Neural cell (in vitro differentiated cells): ENCODE results near the gene PODXL2. TPM values are rescaled to one million over a fixed set of nuclear protein-coding genes. Genes with fewer than 3 reads are reported as not detected.
"Not testable (repeated sequence)": the region's sequence is repeated elsewhere in the genome, so short reads cannot be mapped to it uniquely, and the experiment has no call there.

Experiments used
- H2AFZ ChIP-seq: fragments of 200-600, 300-800 bp; sonication (generic), shearing (Covaris generic); 2 replicates; pipeline ENCODE4 v1.6.0; 2014; ENCODE audit warnings: low read depth, mild to moderate bottlenecking, antibody characterized with exemption, low read length, moderate library complexity
- H3F3A ChIP-seq: fragments of 200-600 bp; shearing (Covaris generic); 2 replicates; pipeline ENCODE4 v1.6.1; 2016; ENCODE audit warnings: mild to moderate bottlenecking, moderate library complexity, mixed read lengths, antibody characterized with exemption, low read length; ENCODE audit not compliant: insufficient read depth, poor library complexity, severe bottlenecking
- H3K27ac ChIP-seq: fragments of 200-600, 300-800 bp; sonication (generic), shearing (Covaris generic); 2 replicates; pipeline ENCODE4 v1.5.1; 2014; ENCODE audit warnings: mild to moderate bottlenecking, low read length, moderate library complexity
- H3K27me3 ChIP-seq: fragments of 300-800, 200-600 bp; sonication (generic), shearing (Covaris generic); 2 replicates; pipeline ENCODE4 v1.6.0; 2014; ENCODE audit warnings: mild to moderate bottlenecking, low read depth, low read length, moderate library complexity; ENCODE audit not compliant: insufficient read depth
- H3K36me3 ChIP-seq: fragments of 300-800, 200-600 bp; sonication (generic), shearing (Covaris generic); 2 replicates; pipeline ENCODE4 v1.5.1; 2014; ENCODE audit warnings: mild to moderate bottlenecking, antibody characterized with exemption, low read length, moderate library complexity; ENCODE audit not compliant: insufficient read depth
- H3K4me2 ChIP-seq: fragments of 300-800, 200-600 bp; sonication (generic), shearing (Covaris generic); 2 replicates; pipeline ENCODE4 v1.6.0; 2014; ENCODE audit warnings: mild to moderate bottlenecking, low read length
- H3K4me3 ChIP-seq: fragments of 300-800, 200-600 bp; sonication (generic), shearing (Covaris generic); 2 replicates; pipeline ENCODE4 v1.5.1; 2014; ENCODE audit warnings: mild to moderate bottlenecking, low read length, moderate library complexity
- H3K79me2 ChIP-seq: fragments of 200-600 bp; shearing (Covaris generic); replicated peaks from 2 replicates; pipeline ENCODE4 v1.6.0; 2014; ENCODE audit warnings: mild to moderate bottlenecking, low read length, moderate library complexity; ENCODE audit not compliant: insufficient read depth
- H3K9ac ChIP-seq: fragments of 300-800, 200-600 bp; sonication (generic), shearing (Covaris generic); 2 replicates; pipeline ENCODE4 v1.6.1; 2016; ENCODE audit warnings: mild to moderate bottlenecking, low read length, mixed read lengths
- H3K9me2 ChIP-seq: fragments of 200-600 bp; shearing (Covaris generic); 2 replicates; pipeline ENCODE4 v1.6.1; 2016; ENCODE audit warnings: mild to moderate bottlenecking, low read length, mixed read lengths; ENCODE audit not compliant: insufficient read depth
- H3K9me3 ChIP-seq: fragments of 200-600, 300-800 bp; sonication (generic), shearing (Covaris generic); 2 replicates; pipeline ENCODE4 v1.6.1; 2016; ENCODE audit warnings: mild to moderate bottlenecking, mixed run types, low read length, moderate library complexity, mixed read lengths
- H4K20me1 ChIP-seq: fragments of 200-600 bp; shearing (Covaris generic); 2 replicates; pipeline ENCODE4 v1.6.1; 2016; ENCODE audit warnings: mild to moderate bottlenecking, mixed run types; ENCODE audit not compliant: insufficient read depth
- CTCF ChIP-seq: fragments of 450-650 bp; IDR thresholded peaks from 2 replicates; pipeline ENCODE4 v1.5.1; 2014; ENCODE audit warnings: antibody characterized with exemption, mild to moderate bottlenecking, moderate library complexity; ENCODE audit not compliant: poor library complexity, severe bottlenecking
- EP300 ChIP-seq: fragments of 450-650 bp; conservative IDR thresholded peaks from 2 replicates; pipeline ENCODE4 v1.6.1; 2014; ENCODE audit warnings: antibody characterized with exemption, mild to moderate bottlenecking, moderate library complexity; ENCODE audit not compliant: poor library complexity, severe bottlenecking
- EZH2 ChIP-seq: fragments of 200-600, 300-800 bp; shearing (Covaris generic), sonication (generic); IDR thresholded peaks from 2 replicates; pipeline ENCODE4 v1.6.1; 2014; ENCODE audit warnings: antibody characterized with exemption, low read length, borderline replicate concordance, mild to moderate bottlenecking; ENCODE audit not compliant: insufficient read depth, poor library complexity, severe bottlenecking
- MXI1 ChIP-seq: fragments of 450-650 bp; conservative IDR thresholded peaks from 2 replicates; pipeline ENCODE4 v1.6.1; 2014; ENCODE audit warnings: antibody characterized with exemption, mild to moderate bottlenecking; ENCODE audit not compliant: poor library complexity, severe bottlenecking
- POLR2AphosphoS5 ChIP-seq: IDR thresholded peaks from 2 replicates; pipeline ENCODE4 v1.6.1; 2012
- RAD21 ChIP-seq: fragments of 450-650 bp; conservative IDR thresholded peaks from 2 replicates; pipeline ENCODE4 v1.6.1; 2014; ENCODE audit warnings: antibody characterized with exemption, mild to moderate bottlenecking, moderate library complexity
- REST ChIP-seq: IDR thresholded peaks from 2 replicates; pipeline ENCODE4 v1.6.1; 2012; ENCODE audit warnings: borderline replicate concordance
- SMC3 ChIP-seq: fragments of 450-650 bp; conservative IDR thresholded peaks from 2 replicates; pipeline ENCODE4 v1.6.1; 2014; ENCODE audit warnings: antibody characterized with exemption, mild to moderate bottlenecking, moderate library complexity; ENCODE audit not compliant: poor library complexity
- TAF1 ChIP-seq: IDR thresholded peaks from 2 replicates; pipeline ENCODE4 v1.6.1; 2012; ENCODE audit warnings: low read depth
- polyA plus RNA-seq: library from polyadenylated mRNA; depleted of rRNA; stranded (reverse); fragments of >200 nt; gene quantifications from 2 replicates; pipeline ENCODE4 v1.2.3, GENCODE V29; 2014

Gene PODXL2
- polyA plus RNA-seq, 1 donor from 2014 or later = 266 TPM

GRCh38 chr3:127701280-127701911, 72.4 kb downstream of the PODXL2 start:
- H3K27ac ChIP-seq = no peak overlapping the region
- H3K4me3 ChIP-seq = no peak overlapping the region
- no peaks in the 10 kb centered on the region for H3K36me3 ChIP-seq
- H3K4me2 ChIP-seq = no peak overlapping the region
- no peaks in the 10 kb centered on the region for H3K9me2 ChIP-seq
- H3K79me2 ChIP-seq = no peaks in the 10 kb centered on the region
- TF ChIP-seq CTCF = no peak
- no peak for TF ChIP-seq MXI1
- TF ChIP-seq REST = no peak
- TF ChIP-seq EZH2 = no peak
- no peak for TF ChIP-seq TAF1
- TF ChIP-seq POLR2AphosphoS5 = no peak
- no peak for TF ChIP-seq EP300
- no peak for TF ChIP-seq RAD21
- no peak for TF ChIP-seq SMC3
- no peaks in the 10 kb centered on the region for H3F3A ChIP-seq
- no peaks in the 10 kb centered on the region for H3K27me3 ChIP-seq
- no peaks in the 10 kb centered on the region for H3K9me3 ChIP-seq
- H3K9ac ChIP-seq = no peak overlapping the region
- H2AFZ ChIP-seq = no peak overlapping the region
- no peaks in the 10 kb centered on the region for H4K20me1 ChIP-seq

- Histone ChIP-seq H3K79me2 (no peaks in the 10 kb centered on the region), H3K9me3 (no peaks in the 10 kb centered on the region), H3K27ac (no peak overlapping the region), H3K27me3 (no peaks in the 10 kb centered on the region), H3K9ac (no peak overlapping the region), H3K4me2 (no peak overlapping the region), H3K9me2 (no peaks in the 10 kb centered on the region), H4K20me1 (no peaks in the 10 kb centered on the region), H3K4me3 (no peak overlapping the region), H3F3A (no peaks in the 10 kb centered on the region), H3K36me3 (no peaks in the 10 kb centered on the region), H2AFZ (no peak overlapping the region)
- no peak for TF ChIP-seq REST
- TF ChIP-seq SMC3 = no peak
- no peak for TF ChIP-seq MXI1
- no peak for TF ChIP-seq TAF1
- TF ChIP-seq EP300 = no peak
- TF ChIP-seq CTCF = no peak
- no peak for TF ChIP-seq POLR2AphosphoS5
- no peak for TF ChIP-seq RAD21
- no peak for TF ChIP-seq EZH2
Measured at GRCh38 chr3:127702151-127702578, 73.2 kb downstream of the PODXL2 start.

- H3K27ac ChIP-seq, H2AFZ ChIP-seq, H3K36me3 ChIP-seq, H3K4me3 ChIP-seq, H3K4me2 ChIP-seq, H3K9me3 ChIP-seq, H3F3A ChIP-seq, H3K9ac ChIP-seq, H4K20me1 ChIP-seq, H3K27me3 ChIP-seq, H3K9me2 ChIP-seq, H3K79me2 ChIP-seq: not testable (repeated sequence)
Measured at GRCh38 chr3:127704840-127705239, 75.9 kb downstream of the PODXL2 start.
